Loucy (cell line): ENCODE results near the gene ZNF362.

Experiments
- EZH2phosphoT487 ChIP-seq: fragments of 200-600 bp; IDR thresholded peaks from 2 replicates; pipeline ENCODE4 v1.6.1; 2018; ENCODE audit warnings: antibody characterized with exemption, mild to moderate bottlenecking, moderate library complexity, borderline replicate concordance
- TF ChIP-seq, protein P1 (sequence below): fragments of 200-600 bp; sonication (generic); conservative IDR thresholded peaks from 2 replicates; pipeline ENCODE4 v1.5.1; 2014; ENCODE audit warnings: mild to moderate bottlenecking, antibody characterized with exemption, low read length

DNA sequence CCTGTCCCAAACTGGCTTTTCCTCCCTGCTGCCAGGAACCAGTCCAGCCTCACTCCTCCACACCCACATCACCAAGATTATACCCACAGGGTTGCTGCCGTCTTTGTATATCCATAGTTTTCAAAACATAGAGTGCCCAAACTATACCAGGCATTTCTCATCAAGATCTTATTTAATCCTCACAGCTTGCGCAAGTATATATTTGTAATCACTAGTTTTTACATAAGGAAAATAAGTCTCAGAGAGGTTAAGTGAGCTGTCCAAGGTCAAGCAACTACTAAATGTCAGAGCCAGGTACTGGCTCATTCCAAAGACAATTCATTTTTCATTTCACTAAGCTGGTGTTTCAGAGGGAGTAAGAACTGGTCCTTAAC, 34.9 kb upstream of the ZNF362 start:
- TF ChIP-seq, protein P1, sequence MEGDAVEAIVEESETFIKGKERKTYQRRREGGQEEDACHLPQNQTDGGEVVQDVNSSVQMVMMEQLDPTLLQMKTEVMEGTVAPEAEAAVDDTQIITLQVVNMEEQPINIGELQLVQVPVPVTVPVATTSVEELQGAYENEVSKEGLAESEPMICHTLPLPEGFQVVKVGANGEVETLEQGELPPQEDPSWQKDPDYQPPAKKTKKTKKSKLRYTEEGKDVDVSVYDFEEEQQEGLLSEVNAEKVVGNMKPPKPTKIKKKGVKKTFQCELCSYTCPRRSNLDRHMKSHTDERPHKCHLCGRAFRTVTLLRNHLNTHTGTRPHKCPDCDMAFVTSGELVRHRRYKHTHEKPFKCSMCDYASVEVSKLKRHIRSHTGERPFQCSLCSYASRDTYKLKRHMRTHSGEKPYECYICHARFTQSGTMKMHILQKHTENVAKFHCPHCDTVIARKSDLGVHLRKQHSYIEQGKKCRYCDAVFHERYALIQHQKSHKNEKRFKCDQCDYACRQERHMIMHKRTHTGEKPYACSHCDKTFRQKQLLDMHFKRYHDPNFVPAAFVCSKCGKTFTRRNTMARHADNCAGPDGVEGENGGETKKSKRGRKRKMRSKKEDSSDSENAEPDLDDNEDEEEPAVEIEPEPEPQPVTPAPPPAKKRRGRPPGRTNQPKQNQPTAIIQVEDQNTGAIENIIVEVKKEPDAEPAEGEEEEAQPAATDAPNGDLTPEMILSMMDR = no peak
- no peak for TF ChIP-seq EZH2phosphoT487
